ENCODE data around the gene NFIA. TPM values are rescaled to one million over a fixed set of nuclear protein-coding genes. Genes with fewer than 3 reads are reported as not detected.

The NFIA gene
- polyA plus RNA-seq, 1 donor (not counting 4 experiments of a cell fraction or from before 2014, with no cell fraction given), result 14.7 TPM

- Histone ChIP-seq H4K20me1 (ENCODE audit: control insufficient read depth, extremely low read depth, insufficient read depth, low read length) (no peaks in the 10 kb centered on the region), H3K4me1 (ENCODE audit: control insufficient read depth, extremely low read depth, insufficient read depth, low read length) (no peaks in the 10 kb centered on the region), H3K79me2 (ENCODE audit: control insufficient read depth, insufficient read depth, low read length) (peaks cover 15% of the 10 kb centered on the region), H3K9ac (ENCODE audit: control insufficient read depth, extremely low read depth, insufficient read depth, low read length) (no peak overlapping the region), H3K27ac (ENCODE audit: control insufficient read depth, insufficient read depth, low read length) (no peak overlapping the region), H2AFZ (ENCODE audit: control insufficient read depth, low read length) (no peak overlapping the region), H3K9me3 (ENCODE audit: control insufficient read depth, low read depth, low read length) (no peaks in the 10 kb centered on the region), H3K36me3 (ENCODE audit: control insufficient read depth in 2 of 2, extremely low read depth in 1 of 2, insufficient read depth in 2 of 2, low read length in 2 of 2) (no peaks in the 10 kb centered on the region), H3K27me3 (ENCODE audit: control insufficient read depth, extremely low read depth, insufficient read depth, low read length) (no peaks in the 10 kb centered on the region), H3K9me1 (ENCODE audit: control insufficient read depth, extremely low read depth, insufficient read depth, low read length) (no peaks in the 10 kb centered on the region), H3K4me2 (ENCODE audit: control insufficient read depth, extremely low read depth, insufficient read depth, low read depth, low read length) (no peak overlapping the region), H3K4me3 (ENCODE audit: control insufficient read depth in 2 of 3, extremely low read depth in 1 of 3, insufficient read depth in 2 of 3, low read depth in 1 of 3, low read length in 3 of 3) (no peak overlapping the region)
- peak; percentile 20 for FAIRE-seq
- no peak for DNase-seq (ENCODE audit: low read depth, low spot score)
- dilution Hi-C loops (cut with MboI; ENCODE audit: extremely low pct_ligation_motif_present, low sequenced_read_pairs), result no loop called here
- TF ChIP-seq EZH2 (IDR thresholded peaks at IDR 0.05; ENCODE audit: low read length), result no peak
- no peak for TF ChIP-seq CTCF (optimal IDR thresholded peaks at IDR 0.05 in 1 of 3, IDR thresholded peaks at IDR 0.05 in 1 of 3, conservative IDR thresholded peaks at IDR 0.05 in 1 of 3; ENCODE audit: extremely low read depth in 1 of 3, insufficient read depth in 2 of 3, low read length in 3 of 3)
Observed at GRCh38 chr1:61109910-61110309, 27.5 kb downstream of the NFIA start.

- Histone ChIP-seq H3K36me3 (ENCODE audit: control insufficient read depth in 2 of 2, extremely low read depth in 1 of 2, insufficient read depth in 2 of 2, low read length in 2 of 2) (no peaks in the 10 kb centered on the region), H4K20me1 (ENCODE audit: control insufficient read depth, extremely low read depth, insufficient read depth, low read length) (no peaks in the 10 kb centered on the region), H3K4me1 (ENCODE audit: control insufficient read depth, extremely low read depth, insufficient read depth, low read length) (no peaks in the 10 kb centered on the region), H2AFZ (ENCODE audit: control insufficient read depth, low read length) (no peak overlapping the region), H3K27ac (ENCODE audit: control insufficient read depth, insufficient read depth, low read length) (no peak overlapping the region), H3K4me2 (ENCODE audit: control insufficient read depth, extremely low read depth, insufficient read depth, low read depth, low read length) (no peak overlapping the region), H3K9me1 (ENCODE audit: control insufficient read depth, extremely low read depth, insufficient read depth, low read length) (no peaks in the 10 kb centered on the region), H3K79me2 (ENCODE audit: control insufficient read depth, insufficient read depth, low read length) (peaks cover 19% of the 10 kb centered on the region), H3K4me3 (ENCODE audit: control insufficient read depth in 2 of 3, extremely low read depth in 1 of 3, insufficient read depth in 2 of 3, low read depth in 1 of 3, low read length in 3 of 3) (no peak overlapping the region), H3K9ac (ENCODE audit: control insufficient read depth, extremely low read depth, insufficient read depth, low read length) (no peak overlapping the region), H3K9me3 (ENCODE audit: control insufficient read depth, low read depth, low read length) (no peaks in the 10 kb centered on the region), H3K27me3 (ENCODE audit: control insufficient read depth, extremely low read depth, insufficient read depth, low read length) (no peaks in the 10 kb centered on the region)
- no peak for TF ChIP-seq EZH2 (IDR thresholded peaks at IDR 0.05; ENCODE audit: low read length)
- no peak for TF ChIP-seq CTCF (optimal IDR thresholded peaks at IDR 0.05 in 1 of 3, IDR thresholded peaks at IDR 0.05 in 1 of 3, conservative IDR thresholded peaks at IDR 0.05 in 1 of 3; ENCODE audit: extremely low read depth in 1 of 3, insufficient read depth in 2 of 3, low read length in 3 of 3)
- no peak for DNase-seq (ENCODE audit: low read depth, low spot score)
- dilution Hi-C loops (cut with MboI; ENCODE audit: extremely low pct_ligation_motif_present, low sequenced_read_pairs), result no loop called here
- no peak for FAIRE-seq
Observed at GRCh38 chr1:61110554-61110953, 28.2 kb downstream of the NFIA start.
